Mesothelial cell of epicardium (in vitro differentiated cells): ENCODE data around the gene C4BPB. TPM values are rescaled to one million over a fixed set of nuclear protein-coding genes. Genes with fewer than 3 reads are reported as not detected.
A peak's percentile ranks its signal among the peaks of the same experiment; 100 is the strongest.
"Not testable (repeated sequence)": the region's sequence is repeated elsewhere in the genome, so short reads cannot be mapped to it uniquely, and the experiment has no call there.

Experiments
- DNase-seq, 2 experiments: peaks; one replicate each; pipeline ENCODE4 v3.0.0; 2021; ENCODE audit warnings: low spot score in 2 of 2; ENCODE audit not compliant: unreplicated experiment in 2 of 2
- H3K27ac Mint-ChIP-seq: 2 replicates; pipeline ENCODE4 v1.8.0; 2021; ENCODE audit warnings: mixed read lengths
- H3K27me3 Mint-ChIP-seq: 2 replicates; pipeline ENCODE4 v1.8.0; 2021; ENCODE audit warnings: low read depth, mixed read lengths
- H3K36me3 Mint-ChIP-seq: 2 replicates; pipeline ENCODE4 v1.8.0; 2021; ENCODE audit warnings: mixed read lengths
- H3K4me1 Mint-ChIP-seq: 2 replicates; pipeline ENCODE4 v1.8.0; 2021; ENCODE audit warnings: mixed read lengths
- H3K4me3 Mint-ChIP-seq: 2 replicates; pipeline ENCODE4 v1.8.0; 2021; ENCODE audit warnings: mild to moderate bottlenecking, moderate library complexity, mixed read lengths
- H3K9me3 Mint-ChIP-seq: 2 replicates; pipeline ENCODE4 v1.8.0; 2021; ENCODE audit warnings: mixed read lengths
- total RNA-seq: library from RNA; stranded (reverse); gene quantifications from 3 replicates; pipeline ENCODE4 v1.2.1, GENCODE V29; 2021
- TF ChIP-seq, protein P1 (sequence below): fragments of 200-600 bp; sonication (generic); IDR thresholded peaks from one replicate; pipeline ENCODE4 v1.5.0; 2021; ENCODE audit warnings: antibody characterized with exemption; ENCODE audit not compliant: unreplicated experiment

Gene C4BPB, protein sequence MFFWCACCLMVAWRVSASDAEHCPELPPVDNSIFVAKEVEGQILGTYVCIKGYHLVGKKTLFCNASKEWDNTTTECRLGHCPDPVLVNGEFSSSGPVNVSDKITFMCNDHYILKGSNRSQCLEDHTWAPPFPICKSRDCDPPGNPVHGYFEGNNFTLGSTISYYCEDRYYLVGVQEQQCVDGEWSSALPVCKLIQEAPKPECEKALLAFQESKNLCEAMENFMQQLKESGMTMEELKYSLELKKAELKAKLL
- 0.47 to 0.78 TPM in 2 of 3 replicates, not detected in the other for total RNA-seq

DNA sequence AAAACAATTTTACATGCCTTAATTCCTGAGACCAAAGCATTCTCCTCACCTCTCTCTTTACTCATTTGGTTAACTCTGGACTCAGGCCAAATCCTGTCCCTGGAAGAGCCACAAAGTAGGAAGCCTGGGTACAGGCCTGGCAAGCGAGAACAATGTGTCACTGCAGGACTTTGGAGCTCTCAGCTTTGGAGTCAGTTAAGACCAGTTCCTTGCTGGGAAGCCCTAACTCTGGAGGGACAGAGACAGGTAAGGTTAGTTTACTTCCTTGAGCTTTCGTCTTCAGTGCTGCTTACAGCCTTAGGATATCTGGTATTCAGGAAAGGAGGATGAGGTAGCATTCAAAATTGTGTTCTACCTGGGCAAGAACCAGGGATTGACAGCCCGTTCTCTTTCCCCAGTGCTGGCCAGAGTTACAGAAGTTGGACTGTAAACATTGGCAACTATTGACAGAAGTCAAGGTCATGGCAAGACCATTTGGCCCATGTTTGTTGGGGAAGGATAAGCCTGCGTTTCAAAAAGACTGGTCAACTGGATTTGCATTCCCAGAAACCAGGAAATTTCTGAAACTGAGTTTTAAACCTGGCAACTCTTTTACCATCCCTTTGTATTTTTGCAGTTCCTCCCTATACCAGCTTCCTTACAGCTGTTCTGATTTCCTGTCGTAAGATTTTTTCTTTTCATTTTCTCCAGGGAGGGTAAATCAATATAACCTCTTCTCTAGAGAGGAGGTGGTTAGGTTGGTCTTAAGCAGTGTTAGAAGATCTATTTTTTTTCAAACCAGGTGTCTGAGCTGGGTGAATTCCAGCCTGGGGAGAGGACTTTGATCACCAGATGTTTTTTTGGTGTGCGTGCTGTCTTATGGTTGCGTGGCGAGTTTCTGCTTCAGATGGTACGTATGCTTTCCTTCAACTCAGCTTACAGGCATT is at the start of gene C4BPB:
C4BPB (plus strand) TSS at position 160 of the 926 bp plus-strand sequence; CDS start at position 832, 672 bp downstream.
- Mint-ChIP-seq H3K36me3 (no peaks in the 10 kb centered on the region), H3K9me3 (no peaks in the 10 kb centered on the region), H3K4me3 (no peak within 1 kb of the TSS), H3K27ac (peak within 1 kb of the TSS; percentile 93), H3K27me3 (no peaks in the 10 kb centered on the region), H3K4me1 (peaks cover 51% of the 10 kb centered on the region)
- DNase-seq = no peak
- TF ChIP-seq, protein P1, sequence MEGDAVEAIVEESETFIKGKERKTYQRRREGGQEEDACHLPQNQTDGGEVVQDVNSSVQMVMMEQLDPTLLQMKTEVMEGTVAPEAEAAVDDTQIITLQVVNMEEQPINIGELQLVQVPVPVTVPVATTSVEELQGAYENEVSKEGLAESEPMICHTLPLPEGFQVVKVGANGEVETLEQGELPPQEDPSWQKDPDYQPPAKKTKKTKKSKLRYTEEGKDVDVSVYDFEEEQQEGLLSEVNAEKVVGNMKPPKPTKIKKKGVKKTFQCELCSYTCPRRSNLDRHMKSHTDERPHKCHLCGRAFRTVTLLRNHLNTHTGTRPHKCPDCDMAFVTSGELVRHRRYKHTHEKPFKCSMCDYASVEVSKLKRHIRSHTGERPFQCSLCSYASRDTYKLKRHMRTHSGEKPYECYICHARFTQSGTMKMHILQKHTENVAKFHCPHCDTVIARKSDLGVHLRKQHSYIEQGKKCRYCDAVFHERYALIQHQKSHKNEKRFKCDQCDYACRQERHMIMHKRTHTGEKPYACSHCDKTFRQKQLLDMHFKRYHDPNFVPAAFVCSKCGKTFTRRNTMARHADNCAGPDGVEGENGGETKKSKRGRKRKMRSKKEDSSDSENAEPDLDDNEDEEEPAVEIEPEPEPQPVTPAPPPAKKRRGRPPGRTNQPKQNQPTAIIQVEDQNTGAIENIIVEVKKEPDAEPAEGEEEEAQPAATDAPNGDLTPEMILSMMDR = no peak

DNA sequence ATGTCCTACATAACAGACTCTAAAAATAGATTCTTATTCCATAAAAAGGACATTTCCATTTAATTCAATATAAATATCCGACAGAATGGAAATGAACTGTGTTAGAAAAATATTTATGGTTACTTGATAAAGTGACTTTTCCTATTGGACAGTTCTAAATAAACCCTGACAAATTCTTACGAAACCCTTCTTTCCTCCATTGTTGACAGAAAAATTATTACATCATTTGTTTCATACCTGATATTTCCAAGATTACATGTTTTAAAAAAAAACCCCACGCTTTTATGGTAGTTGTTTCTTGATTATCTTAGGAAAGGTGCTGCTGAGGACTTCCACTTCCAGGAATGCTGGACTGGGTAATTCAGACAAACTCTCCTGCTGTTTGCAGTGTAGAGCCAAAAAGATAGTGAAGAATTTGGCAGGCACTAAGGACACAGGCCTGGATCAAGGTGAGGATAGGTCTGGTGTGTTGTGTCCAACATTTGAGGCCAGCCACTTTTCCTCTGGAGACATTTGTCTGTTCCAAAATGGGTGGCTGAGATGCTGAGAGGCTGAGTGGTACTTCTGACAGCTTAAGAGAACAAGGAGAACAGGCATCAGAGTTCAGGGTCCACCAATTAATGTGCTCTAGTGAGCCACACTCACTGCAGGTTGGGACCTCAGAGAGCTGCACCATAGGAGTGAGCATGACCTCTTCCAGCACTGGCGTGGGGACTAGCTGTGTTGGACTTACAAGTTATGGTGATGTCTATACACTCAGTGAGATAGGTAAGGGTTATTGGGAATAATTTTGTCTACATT is 49.1 kb upstream of the C4BPB start:
- H3K4me3 Mint-ChIP-seq = no peak overlapping the region
- peaks cover 4% of the 10 kb centered on the region for H3K36me3 Mint-ChIP-seq
- H3K27ac Mint-ChIP-seq = no peak overlapping the region
- TF ChIP-seq, protein P1 = no peak
- H3K27me3 Mint-ChIP-seq = peaks cover 4% of the 10 kb centered on the region
- DNase-seq = no peak
- peaks cover 3% of the 10 kb centered on the region for H3K9me3 Mint-ChIP-seq
- H3K4me1 Mint-ChIP-seq = peaks cover 3% of the 10 kb centered on the region

DNA sequence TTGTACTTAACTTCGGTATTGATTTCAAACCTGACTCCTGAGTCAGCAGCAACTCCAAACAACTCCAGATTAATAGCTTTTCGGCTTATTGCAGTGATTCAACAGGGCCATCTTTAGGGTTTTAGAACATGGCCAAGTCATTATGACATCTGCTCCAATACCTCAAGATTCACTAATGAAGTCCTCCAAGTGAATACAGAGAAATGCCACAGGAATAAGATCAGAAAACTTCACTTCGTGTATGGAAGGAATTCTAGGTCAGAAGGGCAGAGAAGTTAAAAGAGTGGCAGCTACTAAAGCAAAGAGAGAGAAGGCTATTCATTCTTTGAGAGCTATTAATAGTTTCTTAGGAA is 48.5 kb upstream of the C4BPB start:
- no peak overlapping the region for H3K4me3 Mint-ChIP-seq
- no peak for DNase-seq
- no peak overlapping the region for H3K27ac Mint-ChIP-seq
- H3K36me3 Mint-ChIP-seq = peaks cover 4% of the 10 kb centered on the region
- H3K4me1 Mint-ChIP-seq = peaks cover 3% of the 10 kb centered on the region
- H3K9me3 Mint-ChIP-seq = peaks cover 3% of the 10 kb centered on the region
- H3K27me3 Mint-ChIP-seq = peaks cover 4% of the 10 kb centered on the region
- TF ChIP-seq, protein P1 = no peak

DNA sequence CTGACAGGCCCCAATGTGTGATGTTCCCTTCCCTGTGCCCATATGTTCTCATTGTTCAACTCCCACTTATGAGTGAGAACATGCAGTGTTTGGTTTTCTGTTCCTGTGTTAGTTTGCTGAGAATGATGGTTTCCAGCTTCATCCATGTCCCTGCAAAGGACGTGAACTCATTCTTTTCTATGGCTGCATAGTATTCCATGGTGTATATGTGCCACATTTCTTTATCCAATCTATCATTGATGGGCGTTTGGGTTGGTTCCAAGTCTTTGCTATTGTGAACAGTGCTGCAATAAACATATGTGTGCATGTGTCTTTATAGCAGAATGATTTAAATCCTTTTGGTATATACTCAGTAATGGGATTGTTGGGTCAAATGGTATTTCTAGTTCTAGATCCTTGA is 47.3 kb upstream of the C4BPB start:
- H3K27ac Mint-ChIP-seq, H3K36me3 Mint-ChIP-seq, H3K9me3 Mint-ChIP-seq, DNase-seq, H3K27me3 Mint-ChIP-seq, H3K4me3 Mint-ChIP-seq: not testable (repeated sequence)
- H3K4me1 Mint-ChIP-seq = peaks cover 11% of the 10 kb centered on the region

DNA sequence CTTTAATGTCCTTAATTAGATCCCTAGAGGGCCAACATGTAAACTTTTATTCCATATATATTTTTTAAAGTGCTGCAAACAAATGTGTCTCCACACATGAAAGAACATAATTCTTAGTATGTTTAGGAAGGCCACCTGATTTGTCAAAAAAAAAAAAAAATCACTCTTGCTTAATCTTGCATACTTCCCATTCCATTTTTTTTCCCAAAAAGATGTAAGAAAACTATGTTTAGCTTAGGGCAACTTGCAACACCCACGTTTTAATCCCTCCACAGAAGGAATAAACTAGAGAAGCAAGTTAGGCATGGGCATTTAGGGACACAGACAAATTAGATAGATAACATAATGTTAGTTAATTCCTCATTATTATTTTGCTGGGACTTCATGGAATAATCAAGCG is 43.2 kb upstream of the C4BPB start:
- TF ChIP-seq, protein P1 = no peak
- no peak overlapping the region for H3K27ac Mint-ChIP-seq
- DNase-seq = no peak
- H3K4me1 Mint-ChIP-seq = peaks cover 29% of the 10 kb centered on the region
- H3K4me3 Mint-ChIP-seq = no peak overlapping the region
- peaks cover 11% of the 10 kb centered on the region for H3K36me3 Mint-ChIP-seq
- no peaks in the 10 kb centered on the region for H3K27me3 Mint-ChIP-seq
- peaks cover 3% of the 10 kb centered on the region for H3K9me3 Mint-ChIP-seq
